B cell (primary cell): ENCODE results near the gene HAGHL. TPM values are rescaled to one million over a fixed set of nuclear protein-coding genes. Genes with fewer than 3 reads are reported as not detected.

ENCODE experiments used
- ATAC-seq: fragments of 200-7000 bp; cut with Tn5 transposase; one replicate; pipeline ENCODE4 v1.10.0; 2021; ENCODE audit warnings: low read depth, mild to moderate bottlenecking, moderate number of reproducible peaks, moderate library complexity
- CTCF ChIA-PET: fragments of 350-600 bp; sonication (Branson Sonifier 250); formaldehyde crosslinking; loops from one replicate; lab custom pipeline; 2021; ENCODE audit warnings: antibody characterized with exemption, inconsistent platforms; lab: Charles Lee
- POLR2A ChIA-PET: fragments of 350-600 bp; sonication (Branson Sonifier 250); formaldehyde crosslinking; loops from one replicate; lab custom pipeline; 2021; ENCODE audit warnings: antibody characterized with exemption; lab: Charles Lee
- DNase-seq: peaks from one replicate; pipeline ENCODE4 v3.0.0; 2013
- H2AFZ ChIP-seq: 2 replicates; pipeline ENCODE4 v1.6.1; 2012; ENCODE audit warnings: mild to moderate bottlenecking, low read depth, low read length; ENCODE audit not compliant: insufficient read depth, poor library complexity, severe bottlenecking
- H3K27ac ChIP-seq, 2 donors: 1 replicate in 1 of 2; 2 replicates in 1 of 2; pipeline ENCODE4 v1.5.1; 2012 to 2013; ENCODE audit warnings: low read length in 2 of 2, mild to moderate bottlenecking in 2 of 2, moderate library complexity in 1 of 2
- H3K27me3 ChIP-seq, 4 experiments: fragments of 200-600 bp in 1 of 4; sonication (generic) in 1 of 4; replicated peaks in 1 of 4; 1 replicate in 2 of 4; 2 replicates in 2 of 4; pipeline versions ENCODE4 v1.6.1 to v1.7.0; 2013 to 2016; ENCODE audit warnings: low read length in 3 of 4, mild to moderate bottlenecking in 2 of 4, mixed read lengths in 1 of 4, moderate library complexity in 1 of 4; ENCODE audit not compliant: insufficient read depth in 4 of 4, control insufficient read depth in 3 of 4; ENCODE audit errors: control extremely low read depth in 1 of 4
- H3K36me3 ChIP-seq, 2 experiments: replicated peaks in 1 of 2; 1 replicate in 1 of 2; 2 replicates in 1 of 2; pipeline versions ENCODE4 v1.6.1 to v1.7.1; 2013; ENCODE audit warnings: low read length in 1 of 2; ENCODE audit not compliant: insufficient read depth in 2 of 2, control insufficient read depth in 1 of 2; ENCODE audit errors: control extremely low read depth in 1 of 2, extremely low read depth in 1 of 2
- H3K4me1 ChIP-seq, 2 donors: fragments of 200-600 bp in 1 of 2; sonication (generic) in 1 of 2; 1 replicate in 1 of 2; 2 replicates in 1 of 2; pipeline versions ENCODE4 v1.5.1 to v1.6.1; 2013 to 2017; ENCODE audit warnings: low read length in 2 of 2; ENCODE audit not compliant: control insufficient read depth in 2 of 2, insufficient read depth in 2 of 2
- H3K4me2 ChIP-seq: replicated peaks from 2 replicates; pipeline ENCODE3; 2012; ENCODE audit warnings: mild to moderate bottlenecking, low read depth, low read length; ENCODE audit not compliant: poor library complexity, severe bottlenecking
- H3K4me3 ChIP-seq, 5 experiments: fragments of 200-600 bp in 1 of 5; sonication (generic) in 1 of 5; 1 replicate in 3 of 5; 2 replicates in 2 of 5; pipeline versions ENCODE4 v1.5.1 to v1.7.0; 2011 to 2016; ENCODE audit warnings: low read length in 4 of 5, mild to moderate bottlenecking in 4 of 5, low read depth in 2 of 5, control low read depth in 1 of 5, moderate library complexity in 1 of 5; ENCODE audit not compliant: insufficient read depth in 1 of 5; ENCODE audit errors: control extremely low read depth in 1 of 5, extremely low read depth in 1 of 5
- H3K79me2 ChIP-seq: fragments of 200-600 bp; sonication (generic); one replicate; pipeline ENCODE4 v1.6.0; 2016; ENCODE audit warnings: low read length; ENCODE audit not compliant: control insufficient read depth, insufficient read depth
- H3K9ac ChIP-seq: fragments of 200-600 bp; sonication (generic); 2 replicates; pipeline ENCODE4 v1.6.1; 2017; ENCODE audit warnings: mild to moderate bottlenecking, low read length, moderate library complexity
- H3K9me3 ChIP-seq, 3 donors: one replicate each; pipeline versions ENCODE4 v1.6.1 to v1.7.1; 2013; ENCODE audit warnings: low read length in 2 of 3; ENCODE audit not compliant: control insufficient read depth in 2 of 3, insufficient read depth in 1 of 3; ENCODE audit errors: control extremely low read depth in 1 of 3
- H4K20me1 ChIP-seq: 2 replicates; pipeline ENCODE4 v1.6.0; 2012; ENCODE audit warnings: mild to moderate bottlenecking, low read length; ENCODE audit not compliant: insufficient read depth, control insufficient read depth, poor library complexity, severe bottlenecking
- H3K27ac Mint-ChIP-seq: one replicate; pipeline ENCODE4 v1.8.0; 2021; ENCODE audit warnings: mixed read lengths
- H3K27me3 Mint-ChIP-seq: one replicate; pipeline ENCODE4 v1.8.0; 2021; ENCODE audit warnings: mixed read lengths
- H3K4me1 Mint-ChIP-seq: one replicate; pipeline ENCODE4 v1.8.0; 2021; ENCODE audit warnings: mixed read lengths
- H3K4me3 Mint-ChIP-seq: one replicate; pipeline ENCODE4 v1.8.0; 2021; ENCODE audit warnings: mixed read lengths
- H3K9me3 Mint-ChIP-seq: one replicate; pipeline ENCODE4 v1.8.0; 2022; ENCODE audit warnings: mixed read lengths; ENCODE audit not compliant: insufficient read depth
- EZH2 ChIP-seq: IDR thresholded peaks from 2 replicates; pipeline ENCODE4 v1.6.1; 2012; ENCODE audit warnings: borderline replicate concordance, low read depth, mild to moderate bottlenecking, moderate library complexity, low read length; ENCODE audit not compliant: insufficient read depth, poor library complexity, severe bottlenecking
- WGBS: methylation state at CpG from one replicate; pipeline ENCODE4 v1.1.5; 2013; ENCODE audit warnings: missing lambda C conversion rate; ENCODE audit not compliant: insufficient coverage; 5-methylcytosine and 5-hydroxymethylcytosine counted together
- intact Hi-C: fragments of 100-400 bp; cut with micrococcal nuclease; formaldehyde crosslinking; loops from one replicate; pipeline ENCODE4 v1.10.0; 2022
- polyA plus RNA-seq: library from polyadenylated mRNA; depleted of rRNA; stranded (reverse); fragments of >200 nt; gene quantifications from 2 replicates; pipeline ENCODE4 v1.2.3, GENCODE V29; 2012
- total RNA-seq, 2 donors: library from RNA; stranded (reverse); fragments of 120-200 nt in 1 of 2; gene quantifications; 1 replicate in 1 of 2; 2 replicates in 1 of 2; pipeline versions ENCODE4 v1.2.3 to v1.2.4, GENCODE V29; 2013 to 2022
- TF ChIP-seq, protein P1 (sequence below): fragments of 200-600 bp; IDR thresholded peaks from one replicate; pipeline ENCODE4 v1.8.0; 2022; ENCODE audit warnings: antibody characterized with exemption, mild to moderate bottlenecking

HAGHL gene
- total and polyA plus RNA-seq, 2 donors (not counting 1 experiment from before 2014, with no cell fraction given), result 32.3 to 87.1 TPM

GRCh38 chr16:766820-767640, 40.1 kb downstream of the HAGHL start:
- Histone ChIP-seq H3K27me3 (peaks cover 0 to 10% (median 0%) of the 10 kb centered on the region in 4 experiments), H3K4me2 (no peak overlapping the region), H3K9me3 (no peaks in the 10 kb centered on the region), H3K79me2 (no peaks in the 10 kb centered on the region), H3K9ac (no peak overlapping the region), H3K4me1 (peaks cover 0 to 3% of the 10 kb centered on the region in 2 donors), H4K20me1 (no peaks in the 10 kb centered on the region), H3K4me3 (no peak overlapping the region), H3K27ac (no peak overlapping the region), H3K36me3 (no peaks in the 10 kb centered on the region), H2AFZ (no peak overlapping the region)
- WGBS, result 79% methylated on average over 28 of the region's 48 CpGs
- POLR2A ChIA-PET, result no interaction called here
- no peaks in the 10 kb centered on the region for H3K9me3 Mint-ChIP-seq
- ATAC-seq, result no peak
- intact Hi-C loops, result no loop called here
- H3K4me1 Mint-ChIP-seq, result no peaks in the 10 kb centered on the region
- DNase-seq, result no peak
- TF ChIP-seq, protein P1, sequence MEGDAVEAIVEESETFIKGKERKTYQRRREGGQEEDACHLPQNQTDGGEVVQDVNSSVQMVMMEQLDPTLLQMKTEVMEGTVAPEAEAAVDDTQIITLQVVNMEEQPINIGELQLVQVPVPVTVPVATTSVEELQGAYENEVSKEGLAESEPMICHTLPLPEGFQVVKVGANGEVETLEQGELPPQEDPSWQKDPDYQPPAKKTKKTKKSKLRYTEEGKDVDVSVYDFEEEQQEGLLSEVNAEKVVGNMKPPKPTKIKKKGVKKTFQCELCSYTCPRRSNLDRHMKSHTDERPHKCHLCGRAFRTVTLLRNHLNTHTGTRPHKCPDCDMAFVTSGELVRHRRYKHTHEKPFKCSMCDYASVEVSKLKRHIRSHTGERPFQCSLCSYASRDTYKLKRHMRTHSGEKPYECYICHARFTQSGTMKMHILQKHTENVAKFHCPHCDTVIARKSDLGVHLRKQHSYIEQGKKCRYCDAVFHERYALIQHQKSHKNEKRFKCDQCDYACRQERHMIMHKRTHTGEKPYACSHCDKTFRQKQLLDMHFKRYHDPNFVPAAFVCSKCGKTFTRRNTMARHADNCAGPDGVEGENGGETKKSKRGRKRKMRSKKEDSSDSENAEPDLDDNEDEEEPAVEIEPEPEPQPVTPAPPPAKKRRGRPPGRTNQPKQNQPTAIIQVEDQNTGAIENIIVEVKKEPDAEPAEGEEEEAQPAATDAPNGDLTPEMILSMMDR, result no peak
- no peak for TF ChIP-seq EZH2
- no peak overlapping the region for H3K27ac Mint-ChIP-seq
- CTCF ChIA-PET, result no interaction called here
- no peaks in the 10 kb centered on the region for H3K27me3 Mint-ChIP-seq
- no peak overlapping the region for H3K4me3 Mint-ChIP-seq

DNA sequence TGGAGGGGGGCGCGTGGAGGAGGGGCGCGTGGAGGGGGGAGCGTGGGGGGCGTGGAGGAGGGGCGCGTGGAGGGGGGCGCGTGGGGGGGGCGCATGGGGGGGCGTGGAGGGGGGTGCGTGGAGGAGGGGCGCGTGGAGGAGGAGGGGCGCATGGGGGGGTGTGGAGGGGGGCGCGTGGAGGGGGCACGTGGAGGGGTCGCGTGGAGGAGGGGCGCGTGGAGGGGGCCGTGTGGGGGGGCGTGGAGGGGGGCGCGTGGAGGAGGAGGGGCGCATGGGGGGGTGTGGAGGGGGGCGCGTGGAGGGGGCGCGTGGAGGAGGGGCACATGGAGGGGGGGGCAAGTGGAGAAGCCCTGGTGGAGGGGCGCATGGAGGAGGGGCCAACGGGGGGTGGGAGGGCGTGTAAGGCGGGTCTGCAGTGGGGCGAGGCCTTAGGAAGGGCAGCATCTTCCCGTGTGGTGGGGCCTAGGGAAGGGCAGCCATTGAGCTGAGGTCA, 40.9 kb downstream of the HAGHL start:
- H3K4me1 Mint-ChIP-seq, result no peaks in the 10 kb centered on the region
- Histone ChIP-seq H3K36me3 (no peaks in the 10 kb centered on the region), H4K20me1 (no peaks in the 10 kb centered on the region), H3K4me2 (no peak overlapping the region), H3K27ac (no peak overlapping the region), H3K4me3 (no peak overlapping the region), H3K27me3 (peaks cover 0 to 10% (median 0%) of the 10 kb centered on the region in 4 experiments), H3K79me2 (no peaks in the 10 kb centered on the region), H2AFZ (no peak overlapping the region), H3K4me1 (peaks cover 0 to 3% of the 10 kb centered on the region in 2 donors), H3K9me3 (no peaks in the 10 kb centered on the region), H3K9ac (no peak overlapping the region)
- no peaks in the 10 kb centered on the region for H3K27me3 Mint-ChIP-seq
- H3K4me3 Mint-ChIP-seq, result no peak overlapping the region
- no peak for DNase-seq
- H3K27ac Mint-ChIP-seq, result no peak overlapping the region
- TF ChIP-seq, protein P1, result no peak
- no peak for TF ChIP-seq EZH2
- intact Hi-C loops, result no loop called here
- H3K9me3 Mint-ChIP-seq, result no peaks in the 10 kb centered on the region
- POLR2A ChIA-PET, result no interaction called here
- WGBS, result 74% methylated on average over 3 of the region's 38 CpGs
- CTCF ChIA-PET, result no interaction called here
- ATAC-seq, result no peak
